ENCODE measurements around the gene NPL. TPM values are rescaled to one million over a fixed set of nuclear protein-coding genes. Genes with fewer than 3 reads are reported as not detected.

The NPL gene
- total and polyA plus RNA-seq, 2 experiments from 2014 or later = 3.0 to 5.0 TPM

- H3K4me2 ChIP-seq (ENCODE audit: unreplicated experiment) = no peak overlapping the region
- H3K79me2 ChIP-seq (ENCODE audit: insufficient read depth) = no peaks in the 10 kb centered on the region
- no peaks in the 10 kb centered on the region for H3K9me2 ChIP-seq (ENCODE audit: insufficient read depth)
- H3K27me3 ChIP-seq (replicated peaks; ENCODE audit: insufficient read depth) = no peaks in the 10 kb centered on the region
- no peak overlapping the region for H3K4me3 ChIP-seq
- H2AFZ ChIP-seq = no peak overlapping the region
- H4K20me1 ChIP-seq (ENCODE audit: insufficient read depth) = no peaks in the 10 kb centered on the region
- no peak overlapping the region for H3K9ac ChIP-seq
- no peaks in the 10 kb centered on the region for H3K4me1 ChIP-seq (ENCODE audit: insufficient read depth)
- H3K27ac ChIP-seq = no peak overlapping the region
- peak; percentile 45 for DNase-seq
- in situ Hi-C loops (cut with MboI) = no loop called here
- 50 to 54% methylated on average over 3 of the region's 3 CpGs for WGBS, 2 experiments (ENCODE audit: low coverage in 1 of 2, low lambda C conversion rate in 2 of 2, missing lambda C conversion rate in 2 of 2)
- no peaks in the 10 kb centered on the region for H3F3A ChIP-seq (ENCODE audit: insufficient read depth)
- H3K9me3 ChIP-seq (ENCODE audit: low read depth) = no peaks in the 10 kb centered on the region
- TF ChIP-seq EZH2 (IDR thresholded peaks at IDR 0.05; ENCODE audit: insufficient read depth, poor library complexity, severe bottlenecking) = no peak
- no peak for TF ChIP-seq EZH2phosphoT487 (IDR thresholded peaks at IDR 0.05; ENCODE audit: insufficient read depth, low read depth)
- no peaks in the 10 kb centered on the region for H3K36me3 ChIP-seq (ENCODE audit: low read depth)
These were observed 19.9 kb downstream of the NPL start for GRCh38 chr1:182809414-182809957.

- no peaks in the 10 kb centered on the region for H3K27me3 ChIP-seq (replicated peaks; ENCODE audit: insufficient read depth)
- H4K20me1 ChIP-seq (ENCODE audit: insufficient read depth) = no peaks in the 10 kb centered on the region
- no peak overlapping the region for H3K9ac ChIP-seq
- H3K79me2 ChIP-seq (ENCODE audit: insufficient read depth) = no peaks in the 10 kb centered on the region
- no peak overlapping the region for H2AFZ ChIP-seq
- no peaks in the 10 kb centered on the region for H3K4me1 ChIP-seq (ENCODE audit: insufficient read depth)
- no peaks in the 10 kb centered on the region for H3K9me2 ChIP-seq (ENCODE audit: insufficient read depth)
- H3K27ac ChIP-seq = no peak overlapping the region
- no peaks in the 10 kb centered on the region for H3F3A ChIP-seq (ENCODE audit: insufficient read depth)
- H3K4me3 ChIP-seq = no peak overlapping the region
- H3K4me2 ChIP-seq (ENCODE audit: unreplicated experiment) = no peak overlapping the region
- no peaks in the 10 kb centered on the region for H3K9me3 ChIP-seq (ENCODE audit: low read depth)
- H3K36me3 ChIP-seq (ENCODE audit: low read depth) = no peaks in the 10 kb centered on the region
- 84 to 94% methylated on average over 4 of the region's 4 CpGs for WGBS, 2 experiments (ENCODE audit: low coverage in 1 of 2, low lambda C conversion rate in 2 of 2, missing lambda C conversion rate in 2 of 2)
- TF ChIP-seq EZH2phosphoT487 (IDR thresholded peaks at IDR 0.05; ENCODE audit: insufficient read depth, low read depth) (no peak), EZH2 (IDR thresholded peaks at IDR 0.05; ENCODE audit: insufficient read depth, poor library complexity, severe bottlenecking) (no peak)
- in situ Hi-C loops (cut with MboI) = no loop called here
- no peak for DNase-seq
These were observed 22.6 kb downstream of the NPL start for GRCh38 chr1:182811975-182812722.

- Histone ChIP-seq H3K4me3 (no peak overlapping the region), H3F3A (ENCODE audit: insufficient read depth) (no peaks in the 10 kb centered on the region), H3K9ac (no peak overlapping the region), H3K79me2 (ENCODE audit: insufficient read depth) (no peaks in the 10 kb centered on the region), H3K9me3 (ENCODE audit: low read depth) (no peaks in the 10 kb centered on the region), H3K27ac (no peak overlapping the region), H3K36me3 (ENCODE audit: low read depth) (no peaks in the 10 kb centered on the region), H3K27me3 (replicated peaks; ENCODE audit: insufficient read depth) (no peaks in the 10 kb centered on the region), H4K20me1 (ENCODE audit: insufficient read depth) (no peaks in the 10 kb centered on the region), H3K9me2 (ENCODE audit: insufficient read depth) (no peaks in the 10 kb centered on the region), H3K4me2 (ENCODE audit: unreplicated experiment) (no peak overlapping the region), H3K4me1 (ENCODE audit: insufficient read depth) (no peaks in the 10 kb centered on the region), H2AFZ (no peak overlapping the region)
- 92 to 93% methylated on average over 2 of the region's 2 CpGs for WGBS, 2 experiments (ENCODE audit: low coverage in 1 of 2, low lambda C conversion rate in 2 of 2, missing lambda C conversion rate in 2 of 2)
- in situ Hi-C loops (cut with MboI) = no loop called here
- no peak for DNase-seq
- TF ChIP-seq EZH2 (IDR thresholded peaks at IDR 0.05; ENCODE audit: insufficient read depth, poor library complexity, severe bottlenecking) (no peak), EZH2phosphoT487 (IDR thresholded peaks at IDR 0.05; ENCODE audit: insufficient read depth, low read depth) (no peak)
These were observed 27.3 kb downstream of the NPL start for GRCh38 chr1:182816863-182817262.

- Histone ChIP-seq H3K4me3 (no peak overlapping the region), H3K4me2 (ENCODE audit: unreplicated experiment) (no peak overlapping the region), H3K9me2 (ENCODE audit: insufficient read depth) (no peaks in the 10 kb centered on the region), H3K9me3 (ENCODE audit: low read depth) (no peaks in the 10 kb centered on the region), H3F3A (ENCODE audit: insufficient read depth) (no peaks in the 10 kb centered on the region), H4K20me1 (ENCODE audit: insufficient read depth) (no peaks in the 10 kb centered on the region), H3K27me3 (replicated peaks; ENCODE audit: insufficient read depth) (no peaks in the 10 kb centered on the region), H3K9ac (no peak overlapping the region), H2AFZ (no peak overlapping the region), H3K4me1 (ENCODE audit: insufficient read depth) (no peaks in the 10 kb centered on the region), H3K36me3 (ENCODE audit: low read depth) (no peaks in the 10 kb centered on the region), H3K27ac (no peak overlapping the region), H3K79me2 (ENCODE audit: insufficient read depth) (no peaks in the 10 kb centered on the region)
- WGBS, 2 experiments (ENCODE audit: low coverage in 1 of 2, low lambda C conversion rate in 2 of 2, missing lambda C conversion rate in 2 of 2) = 88% methylated on average over 3 of the region's 3 CpGs
- TF ChIP-seq EZH2phosphoT487 (IDR thresholded peaks at IDR 0.05; ENCODE audit: insufficient read depth, low read depth) = no peak
- in situ Hi-C loops (cut with MboI) = no loop called here
- DNase-seq = no peak
These were observed 28.2 kb downstream of the NPL start for GRCh38 chr1:182817802-182818201.

Data from GM23248 (cell line).